HG03575 (cell line): ENCODE measurements around the gene ATL2.
"Not testable (repeated sequence)": the region's sequence is repeated elsewhere in the genome, so short reads cannot be mapped to it uniquely, and the experiment has no call there.

Experiments used
- ATAC-seq: cut with Tn5 transposase; IDR thresholded peaks from one replicate; pipeline ENCODE4 v1.9.1; 2021; ENCODE audit not compliant: unreplicated experiment, insufficient number of reproducible peaks, low FRiP score; ENCODE audit errors: extremely low read depth

Gene ATL2

GRCh38 chr2:38261569-38262068, 115.5 kb downstream of the ATL2 start:
- no peak for ATAC-seq

GRCh38 chr2:38260972-38261371, 116.1 kb downstream of the ATL2 start:
- no peak for ATAC-seq

GRCh38 chr2:38260469-38260868, 116.6 kb downstream of the ATL2 start:
- ATAC-seq: no peak

GRCh38 chr2:38259311-38259710, 117.8 kb downstream of the ATL2 start:
- ATAC-seq: no peak

- not testable (repeated sequence) for ATAC-seq
Observed at GRCh38 chr2:38257680-38258079, 119.4 kb downstream of the ATL2 start.

- no peak for ATAC-seq
Observed at GRCh38 chr2:38256610-38257009, 120.5 kb downstream of the ATL2 start.

GRCh38 chr2:38255211-38255610, 121.9 kb downstream of the ATL2 start:
- ATAC-seq: no peak

DNA sequence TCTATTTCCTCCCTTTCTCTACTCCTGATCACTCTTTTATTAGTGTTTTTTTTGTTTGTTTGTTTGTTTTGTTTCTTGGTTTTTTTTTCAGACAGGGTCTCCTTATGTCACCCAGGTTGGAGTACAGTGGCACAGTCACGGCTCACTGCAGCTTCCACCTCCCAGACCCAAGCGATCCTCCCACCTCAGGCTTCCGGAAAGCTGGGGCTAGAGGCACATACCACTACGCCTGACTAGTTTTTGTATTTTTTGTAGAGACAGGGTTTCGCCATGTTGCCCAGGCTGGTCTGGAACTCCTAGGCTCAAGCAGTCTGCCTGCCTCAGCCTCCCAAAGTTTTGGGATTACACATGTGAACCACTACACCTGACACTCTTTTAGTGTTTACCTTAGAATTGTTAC, 122.3 kb downstream of the ATL2 start:
- ATAC-seq: no peak

- ATAC-seq: no peak
Observed at GRCh38 chr2:38251940-38252339, 125.1 kb downstream of the ATL2 start.

GRCh38 chr2:38248707-38249106, 128.4 kb downstream of the ATL2 start:
- no peak for ATAC-seq

DNA sequence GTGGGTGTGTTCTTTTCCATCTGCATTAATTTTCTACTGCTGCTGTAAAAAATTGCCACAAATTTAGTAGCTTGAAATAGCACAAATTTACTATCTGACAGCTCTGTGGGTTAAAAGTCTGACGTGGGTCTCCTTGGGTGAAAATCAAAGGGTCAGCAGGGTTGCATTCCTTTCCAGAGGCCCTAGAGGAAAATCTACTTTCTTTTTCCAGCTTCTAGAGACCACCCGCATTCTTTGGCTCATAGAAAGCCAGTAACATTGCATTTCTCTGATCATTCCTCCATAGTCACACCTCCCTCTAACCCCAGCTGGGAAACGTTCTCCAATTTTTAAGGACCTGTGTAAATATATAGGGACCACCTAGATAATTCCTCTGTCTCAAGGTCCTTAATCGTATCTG, 128.8 kb downstream of the ATL2 start:
- no peak for ATAC-seq

DNA sequence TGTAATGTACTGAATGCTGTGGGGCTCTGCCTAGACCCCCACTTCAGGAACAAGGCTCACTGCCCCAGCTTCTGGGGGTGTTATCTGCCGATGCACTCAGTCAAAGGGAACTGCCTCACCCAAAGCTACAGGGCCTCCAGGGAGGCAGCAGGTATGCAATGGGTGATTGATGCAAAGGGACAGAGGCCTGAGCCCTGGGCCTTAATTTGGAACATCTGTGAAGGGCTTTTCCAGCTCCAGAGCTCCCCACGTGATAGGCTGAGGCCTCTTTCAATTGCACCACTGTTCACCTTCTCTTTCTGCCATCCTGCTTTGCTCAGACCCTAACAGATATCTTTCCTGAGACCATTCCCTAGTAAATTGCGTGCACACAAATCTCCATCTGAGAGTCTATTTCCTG, 131.0 kb downstream of the ATL2 start:
- ATAC-seq: no peak

DNA sequence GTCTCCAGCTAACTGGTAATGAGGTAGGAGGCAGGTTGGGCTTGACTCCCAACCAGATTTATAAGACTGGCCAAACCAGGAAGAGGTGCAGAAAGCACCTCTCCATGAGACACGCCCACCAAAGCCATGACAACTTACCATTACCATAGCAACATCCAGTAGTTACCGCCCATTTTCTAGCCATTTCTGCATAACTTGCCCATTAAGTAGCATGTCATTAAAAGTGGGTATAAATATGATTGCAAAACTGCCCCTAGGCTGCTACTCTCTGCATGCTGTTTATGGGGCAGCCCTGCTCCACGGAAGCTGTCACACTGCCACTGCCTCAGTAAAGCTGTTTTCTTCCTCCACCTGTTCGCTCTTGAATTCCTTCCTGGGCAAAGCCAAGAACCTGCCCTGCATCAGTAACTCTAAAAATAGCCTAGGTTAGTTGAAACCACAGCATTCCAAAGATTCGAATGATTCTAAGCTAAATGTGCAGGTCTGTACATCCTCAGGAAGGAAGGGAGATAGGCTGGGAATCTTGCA, 131.9 kb downstream of the ATL2 start:
- no peak for ATAC-seq

- no peak for ATAC-seq
Observed at GRCh38 chr2:38244301-38244700, 132.8 kb downstream of the ATL2 start.
